B cell (primary cell): ENCODE data around the gene PDE3B.

Experiments
- EZH2 ChIP-seq: IDR thresholded peaks from 2 replicates; pipeline ENCODE4 v1.6.1; 2012; ENCODE audit warnings: borderline replicate concordance, low read depth, mild to moderate bottlenecking, moderate library complexity, low read length; ENCODE audit not compliant: insufficient read depth, poor library complexity, severe bottlenecking
- TF ChIP-seq, protein P1 (sequence below): fragments of 200-600 bp; IDR thresholded peaks from one replicate; pipeline ENCODE4 v1.8.0; 2022; ENCODE audit warnings: antibody characterized with exemption, mild to moderate bottlenecking

DNA sequence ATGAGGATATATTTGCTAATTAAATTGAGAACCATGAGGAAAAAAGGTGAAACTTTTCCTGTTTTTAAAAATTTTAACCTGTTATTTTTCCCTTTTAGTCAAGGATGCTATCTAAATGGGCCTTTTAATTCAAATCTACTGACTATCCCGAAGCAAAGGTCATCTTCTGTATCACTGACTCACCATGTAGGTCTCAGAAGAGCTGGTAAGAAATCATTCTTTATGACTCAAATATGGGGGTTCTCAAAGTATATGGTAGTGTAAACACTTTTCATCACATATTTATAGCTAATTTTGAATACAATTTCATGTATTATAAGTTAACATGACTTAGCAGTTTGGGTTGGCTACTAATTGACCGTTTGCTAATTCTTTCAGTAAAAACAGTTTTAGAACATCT, 160.2 kb downstream of the PDE3B start:
- TF ChIP-seq, protein P1, sequence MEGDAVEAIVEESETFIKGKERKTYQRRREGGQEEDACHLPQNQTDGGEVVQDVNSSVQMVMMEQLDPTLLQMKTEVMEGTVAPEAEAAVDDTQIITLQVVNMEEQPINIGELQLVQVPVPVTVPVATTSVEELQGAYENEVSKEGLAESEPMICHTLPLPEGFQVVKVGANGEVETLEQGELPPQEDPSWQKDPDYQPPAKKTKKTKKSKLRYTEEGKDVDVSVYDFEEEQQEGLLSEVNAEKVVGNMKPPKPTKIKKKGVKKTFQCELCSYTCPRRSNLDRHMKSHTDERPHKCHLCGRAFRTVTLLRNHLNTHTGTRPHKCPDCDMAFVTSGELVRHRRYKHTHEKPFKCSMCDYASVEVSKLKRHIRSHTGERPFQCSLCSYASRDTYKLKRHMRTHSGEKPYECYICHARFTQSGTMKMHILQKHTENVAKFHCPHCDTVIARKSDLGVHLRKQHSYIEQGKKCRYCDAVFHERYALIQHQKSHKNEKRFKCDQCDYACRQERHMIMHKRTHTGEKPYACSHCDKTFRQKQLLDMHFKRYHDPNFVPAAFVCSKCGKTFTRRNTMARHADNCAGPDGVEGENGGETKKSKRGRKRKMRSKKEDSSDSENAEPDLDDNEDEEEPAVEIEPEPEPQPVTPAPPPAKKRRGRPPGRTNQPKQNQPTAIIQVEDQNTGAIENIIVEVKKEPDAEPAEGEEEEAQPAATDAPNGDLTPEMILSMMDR: no peak
- no peak for TF ChIP-seq EZH2
